GM19397 (cell line): ENCODE data around the gene CST3.

Experiments used
- ATAC-seq: cut with Tn5 transposase; IDR thresholded peaks from one replicate; pipeline ENCODE4 v1.9.1; 2021; ENCODE audit warnings: mild to moderate bottlenecking, moderate library complexity; ENCODE audit not compliant: unreplicated experiment

Gene CST3

GRCh38 chr20:23605867-23606651, 31.7 kb downstream of the CST3 start, which contains the start of gene CST9:
Gene CST9, minus strand, starts transcription at chr20:23605917. Its CDS starts 53 bp downstream, at chr20:23605864.
- no peak for ATAC-seq

GRCh38 chr20:23604306-23604705, 33.4 kb downstream of the CST3 start:
- ATAC-seq = no peak

- no peak for ATAC-seq
Measured at GRCh38 chr20:23603321-23603720, 34.4 kb downstream of the CST3 start.

GRCh38 chr20:23602699-23603098, 35.1 kb downstream of the CST3 start:
- no peak for ATAC-seq

- no peak for ATAC-seq
Measured at GRCh38 chr20:23602241-23602640, 35.5 kb downstream of the CST3 start.

GRCh38 chr20:23601715-23602114, 36.0 kb downstream of the CST3 start:
- no peak for ATAC-seq

GRCh38 chr20:23598481-23598880, 39.3 kb downstream of the CST3 start:
- no peak for ATAC-seq

GRCh38 chr20:23596579-23597250, 41.0 kb downstream of the CST3 start:
- ATAC-seq = no peak

- no peak for ATAC-seq
Measured at GRCh38 chr20:23595941-23596340, 41.8 kb downstream of the CST3 start.

GRCh38 chr20:23588434-23589403, 49.0 kb downstream of the CST3 start:
- no peak for ATAC-seq

- ATAC-seq = no peak
Measured at GRCh38 chr20:23587631-23588030, 50.1 kb downstream of the CST3 start.

- ATAC-seq = no peak
Measured at GRCh38 chr20:23586735-23587525, 50.8 kb downstream of the CST3 start.

- no peak for ATAC-seq
Measured at GRCh38 chr20:23585808-23586734, 51.7 kb downstream of the CST3 start.

GRCh38 chr20:23585449-23585807, 52.3 kb downstream of the CST3 start:
- no peak for ATAC-seq

GRCh38 chr20:23584434-23585199, 53.1 kb downstream of the CST3 start:
- no peak for ATAC-seq
